ENCODE data around the gene NGRN. TPM values are rescaled to one million over a fixed set of nuclear protein-coding genes. Genes with fewer than 3 reads are reported as not detected.

Gene NGRN
- total and polyA plus RNA-seq, 2 of the 8 experiments (the other 6 are each of a cell fraction or from before 2014, with no cell fraction given) = 60.1 to 101 TPM

- Histone ChIP-seq H3K27ac (ENCODE audit: low read depth, low read length) (no peak overlapping the region), H2AK5ac (ENCODE audit: low read depth, low read length) (no peak overlapping the region), H4K5ac (ENCODE audit: insufficient read length, low read depth, low read length) (no peak overlapping the region), H3K9me3 (ENCODE audit: insufficient read depth in 2 of 2, low read depth in 1 of 2, low read length in 1 of 2) (no peaks in the 10 kb centered on the region), H2AFZ (ENCODE audit: low read length) (no peak overlapping the region), H3K36me3 (ENCODE audit: control insufficient read depth in 2 of 4, insufficient read depth in 4 of 4, low read length in 3 of 4) (peaks cover 3 to 22% (median 12%) of the 10 kb centered on the region in 4 experiments; a peak in 6 of 8 replicates), H3K9ac (replicated peaks in 1 of 4; ENCODE audit: extremely low read depth in 1 of 4, low read depth in 3 of 4, low read length in 3 of 4) (no peak overlapping the region), H2BK120ac (replicated peaks; ENCODE audit: low read depth, low read length) (no peak overlapping the region), H4K8ac (ENCODE audit: extremely low read depth, insufficient read depth, low read length) (no peak overlapping the region), H2BK15ac (ENCODE audit: low read length) (0 out of 2 replicates have a peak overlapping the region, but pooled peaks have one; percentile 46), H2BK20ac (ENCODE audit: low read length) (no peak overlapping the region), H3K27me3 (replicated peaks in 1 of 4; ENCODE audit: control insufficient read depth in 3 of 4, extremely low read depth in 1 of 4, insufficient read depth in 3 of 4, low read length in 3 of 4) (no peaks in the 10 kb centered on the region), H3K23me2 (ENCODE audit: low read depth, low read length) (peaks cover 5% of the 10 kb centered on the region), H3K79me2 (ENCODE audit: control insufficient read depth in 1 of 2, insufficient read depth in 2 of 2, low read length in 2 of 2) (no peaks in the 10 kb centered on the region), H2BK12ac (ENCODE audit: low read depth, low read length) (no peak overlapping the region), H3K4me1 (replicated peaks in 1 of 4; ENCODE audit: control insufficient read depth in 3 of 4, insufficient read depth in 4 of 4, low read length in 3 of 4) (peaks cover 0 to 6% (median under 1%) of the 10 kb centered on the region in 4 experiments; a peak in 4 of 7 replicates), H3K14ac (ENCODE audit: insufficient read length) (no peak overlapping the region), H3K56ac (replicated peaks; ENCODE audit: insufficient read length, low read depth, low read length) (no peak overlapping the region), H4K91ac (replicated peaks; ENCODE audit: insufficient read length, low read length) (no peak overlapping the region), H3K23ac (ENCODE audit: insufficient read length) (no peak overlapping the region), H4K20me1 (replicated peaks in 1 of 2; ENCODE audit: control insufficient read depth in 1 of 2, insufficient read depth in 2 of 2, low read length in 2 of 2) (peaks cover 0 to 6% of the 10 kb centered on the region in 2 experiments), H2BK5ac (ENCODE audit: low read depth, low read length) (no peak overlapping the region), H3K4me2 (ENCODE audit: insufficient read depth in 1 of 2, low read depth in 2 of 2, low read length in 2 of 2) (peak overlapping the region in 1 of 2 experiments; percentile 57; a peak in 1 of 4 replicates), H3K79me1 (ENCODE audit: low read depth, low read length) (peaks cover 6% of the 10 kb centered on the region), H3K4me3 (ENCODE audit: extremely low read depth in 1 of 4, insufficient read depth in 2 of 4, low read depth in 3 of 4, low read length in 4 of 4) (no peak overlapping the region), H3K4ac (replicated peaks; ENCODE audit: insufficient read length, low read depth, low read length) (no peak overlapping the region), H3K18ac (ENCODE audit: extremely low read depth, low read length) (no peak overlapping the region)
- ChIA-PET CTCF (ENCODE audit: partially characterized antibody) (interaction anchor here (0.6 to 4.6 kb wide), 19 partner anchors 11 to 1860 kb away, joined by 3 to 47 read pairs (median 5); partner anchors contain the start of genes IDH2 and TTLL13), POLR2A (ENCODE audit: partially characterized antibody) (interaction anchor here (2.0 to 2.9 kb wide), 3 partner anchors 12 to 31 kb away, joined by 5 to 12 read pairs (median 10); partner anchors contain the start of genes SEMA4B and TTLL13)
- FAIRE-seq (no peak), DNase-seq (ENCODE audit: low read depth in 1 of 2, low spot score in 2 of 2) (no peak)
- WGBS, 2 experiments (ENCODE audit: extremely low coverage in 1 of 2, insufficient coverage in 1 of 2, insufficient read length in 1 of 2, insufficient replicate concordance in 2 of 2, low coverage in 1 of 2, low lambda C conversion rate in 2 of 2, missing lambda C conversion rate in 1 of 2) = 89% methylated on average over 13 of the region's 13 CpGs; no CpG with 5 or more reads in 1 of the 2 experiments
- no peak for TF ChIP-seq JUND (IDR thresholded peaks at IDR 0.05; ENCODE audit: low read length)
- no peak for TF ChIP-seq RBBP5 (IDR thresholded peaks at IDR 0.05; ENCODE audit: borderline replicate concordance, low read depth, low read length)
- TF ChIP-seq RNF2 (IDR thresholded peaks at IDR 0.05; ENCODE audit: borderline replicate concordance, low read depth, low read length, missing control alignments, poor library complexity, severe bottlenecking) = no peak
- no peak for TF ChIP-seq PHF8 (conservative IDR thresholded peaks at IDR 0.05; ENCODE audit: low read depth, low read length)
- TF ChIP-seq TBP (IDR thresholded peaks at IDR 0.05; ENCODE audit: low read depth, low read length) = no peak
- TF ChIP-seq, protein P1, sequence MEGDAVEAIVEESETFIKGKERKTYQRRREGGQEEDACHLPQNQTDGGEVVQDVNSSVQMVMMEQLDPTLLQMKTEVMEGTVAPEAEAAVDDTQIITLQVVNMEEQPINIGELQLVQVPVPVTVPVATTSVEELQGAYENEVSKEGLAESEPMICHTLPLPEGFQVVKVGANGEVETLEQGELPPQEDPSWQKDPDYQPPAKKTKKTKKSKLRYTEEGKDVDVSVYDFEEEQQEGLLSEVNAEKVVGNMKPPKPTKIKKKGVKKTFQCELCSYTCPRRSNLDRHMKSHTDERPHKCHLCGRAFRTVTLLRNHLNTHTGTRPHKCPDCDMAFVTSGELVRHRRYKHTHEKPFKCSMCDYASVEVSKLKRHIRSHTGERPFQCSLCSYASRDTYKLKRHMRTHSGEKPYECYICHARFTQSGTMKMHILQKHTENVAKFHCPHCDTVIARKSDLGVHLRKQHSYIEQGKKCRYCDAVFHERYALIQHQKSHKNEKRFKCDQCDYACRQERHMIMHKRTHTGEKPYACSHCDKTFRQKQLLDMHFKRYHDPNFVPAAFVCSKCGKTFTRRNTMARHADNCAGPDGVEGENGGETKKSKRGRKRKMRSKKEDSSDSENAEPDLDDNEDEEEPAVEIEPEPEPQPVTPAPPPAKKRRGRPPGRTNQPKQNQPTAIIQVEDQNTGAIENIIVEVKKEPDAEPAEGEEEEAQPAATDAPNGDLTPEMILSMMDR (IDR thresholded peaks at IDR 0.05; ENCODE audit: control extremely low read depth in 1 of 3, insufficient read depth in 1 of 3, low read depth in 1 of 3, low read length in 3 of 3) = no peak
- no peak for TF ChIP-seq ZNF274 (IDR thresholded peaks at IDR 0.05; ENCODE audit: borderline replicate concordance, extremely low read depth, low read length)
- no peak for TF ChIP-seq POU5F1 (IDR thresholded peaks at IDR 0.05; ENCODE audit: low read depth, low read length)
- TF ChIP-seq SIX5 (IDR thresholded peaks at IDR 0.05; ENCODE audit: low read depth, low read length) = no peak
- no peak for TF ChIP-seq SP1 (IDR thresholded peaks at IDR 0.05; ENCODE audit: low read depth, low read length)
- no peak for TF ChIP-seq MAFK (IDR thresholded peaks at IDR 0.05; ENCODE audit: low read depth, low read length)
Measured at GRCh38 chr15:90232196-90232595, 33.3 kb upstream of the NGRN start.
